CD14-positive monocyte (primary cell): ENCODE data around the gene SUPT6H. TPM values are rescaled to one million over a fixed set of nuclear protein-coding genes. Genes with fewer than 3 reads are reported as not detected.

Source experiments
- DNase-seq, 3 donors: peaks; one replicate each; pipeline ENCODE4 v3.0.0-alpha.2; 2011 to 2022
- H2AFZ ChIP-seq: 2 replicates; pipeline ENCODE4 v1.6.0; 2012; ENCODE audit warnings: mild to moderate bottlenecking, low read depth, low read length, inconsistent platforms; ENCODE audit not compliant: insufficient read depth, poor library complexity, severe bottlenecking
- H3K27ac ChIP-seq, 2 donors: 1 replicate in 1 of 2; 2 replicates in 1 of 2; pipeline ENCODE4 v1.5.1; 2012 to 2013; ENCODE audit warnings: low read length in 2 of 2, control low read depth in 1 of 2, inconsistent platforms in 1 of 2, low read depth in 1 of 2, mild to moderate bottlenecking in 1 of 2
- H3K27me3 ChIP-seq, 2 donors: one replicate each; pipeline versions ENCODE4 v1.6.0 to v1.6.1; 2011 to 2013; ENCODE audit warnings: low read length in 2 of 2; ENCODE audit not compliant: control insufficient read depth in 2 of 2, insufficient read depth in 2 of 2
- H3K36me3 ChIP-seq, 2 donors: replicated peaks in 1 of 2; 1 replicate in 1 of 2; 2 replicates in 1 of 2; pipeline versions ENCODE4 v1.5.1 to v1.6.1; 2012 to 2013; ENCODE audit warnings: low read length in 2 of 2, control low read depth in 1 of 2, inconsistent platforms in 1 of 2, mild to moderate bottlenecking in 1 of 2; ENCODE audit not compliant: insufficient read depth in 2 of 2, control insufficient read depth in 1 of 2
- H3K4me1 ChIP-seq, 2 donors: 1 replicate in 1 of 2; 2 replicates in 1 of 2; pipeline versions ENCODE4 v1.5.1 to v1.6.1; 2012 to 2013; ENCODE audit warnings: low read length in 2 of 2, control low read depth in 1 of 2, inconsistent platforms in 1 of 2, mild to moderate bottlenecking in 1 of 2, moderate library complexity in 1 of 2; ENCODE audit not compliant: insufficient read depth in 2 of 2, control insufficient read depth in 1 of 2
- H3K4me2 ChIP-seq: replicated peaks from 2 replicates; pipeline ENCODE3; 2012; ENCODE audit warnings: low read length, moderate library complexity, mild to moderate bottlenecking; ENCODE audit not compliant: poor library complexity, severe bottlenecking; ENCODE audit errors: extremely low read depth
- H3K4me3 ChIP-seq, 3 experiments: fragments of 200-600 bp in 1 of 3; sonication (generic) in 1 of 3; replicated peaks in 1 of 3; 1 replicate in 2 of 3; 2 replicates in 1 of 3; pipeline ENCODE4 v1.5.1; 2011 to 2013; ENCODE audit warnings: low read length in 3 of 3, mild to moderate bottlenecking in 3 of 3, control low read depth in 2 of 3, low read depth in 2 of 3, inconsistent platforms in 1 of 3, moderate library complexity in 1 of 3
- H3K79me2 ChIP-seq: 2 replicates; pipeline ENCODE4 v1.6.0; 2012; ENCODE audit warnings: mild to moderate bottlenecking, control low read depth, inconsistent platforms, low read length, moderate library complexity; ENCODE audit not compliant: insufficient read depth
- H3K9ac ChIP-seq: 2 replicates; pipeline ENCODE4 v1.6.0; 2017; ENCODE audit warnings: low read length, mild to moderate bottlenecking; ENCODE audit not compliant: insufficient read depth, poor library complexity, severe bottlenecking
- H3K9me3 ChIP-seq, 2 donors: replicated peaks in 1 of 2; 1 replicate in 1 of 2; 2 replicates in 1 of 2; pipeline versions ENCODE4 v1.5.1 to v1.6.1; 2012 to 2013; ENCODE audit warnings: low read length in 2 of 2, control low read depth in 1 of 2; ENCODE audit not compliant: control insufficient read depth in 1 of 2, insufficient read depth in 1 of 2
- H4K20me1 ChIP-seq: 2 replicates; pipeline ENCODE4 v1.6.0; 2012; ENCODE audit warnings: mild to moderate bottlenecking, low read length, control low read depth, moderate library complexity; ENCODE audit not compliant: insufficient read depth
- H3K27ac Mint-ChIP-seq, 7 donors: one replicate each; pipeline ENCODE4 v1.8.0; 2020; ENCODE audit warnings: mild to moderate bottlenecking in 7 of 7, mixed read lengths in 7 of 7, moderate library complexity in 6 of 7, inconsistent platforms in 2 of 7
- H3K27me3 Mint-ChIP-seq, 3 donors: one replicate each; pipeline ENCODE4 v1.8.0; 2021 to 2022; ENCODE audit warnings: low read depth in 3 of 3, mild to moderate bottlenecking in 3 of 3, mixed read lengths in 3 of 3, moderate library complexity in 3 of 3, inconsistent platforms in 1 of 3
- H3K36me3 Mint-ChIP-seq, 2 donors: one replicate each; pipeline ENCODE4 v1.8.0; 2020; ENCODE audit warnings: mixed read lengths in 2 of 2, inconsistent platforms in 1 of 2, mild to moderate bottlenecking in 1 of 2
- H3K4me1 Mint-ChIP-seq: one replicate; pipeline ENCODE4 v1.8.0; 2020; ENCODE audit warnings: mild to moderate bottlenecking, mixed read lengths
- H3K4me3 Mint-ChIP-seq, 2 donors: one replicate each; pipeline ENCODE4 v1.8.0; 2020; ENCODE audit warnings: mild to moderate bottlenecking in 2 of 2, mixed read lengths in 2 of 2, moderate library complexity in 1 of 2
- H3K9me3 Mint-ChIP-seq, 7 donors: one replicate each; pipeline ENCODE4 v1.8.0; 2020 to 2022; ENCODE audit warnings: mixed read lengths in 7 of 7, mild to moderate bottlenecking in 6 of 7, moderate library complexity in 6 of 7, inconsistent platforms in 2 of 7
- WGBS: methylation state at CpG from one replicate; pipeline ENCODE4 v1.1.5; 2013; ENCODE audit warnings: missing lambda C conversion rate; ENCODE audit not compliant: insufficient coverage; 5-methylcytosine and 5-hydroxymethylcytosine counted together
- intact Hi-C, 2 donors: fragments of 100-400 bp; cut with micrococcal nuclease; formaldehyde crosslinking; loops; one replicate each; pipeline versions ENCODE4 v1.15.0 to v1.15.1; 2023
- polyA plus RNA-seq, 3 donors: library from polyadenylated mRNA; depleted of rRNA in 1 of 3; unstranded in 2 of 3; stranded (reverse) in 1 of 3; fragments of 300-500 nt in 2 of 3; fragments of >200 nt in 1 of 3; fragmentation: Illumina TruSeq in 2 of 3; gene quantifications; 1 replicate in 2 of 3; 2 replicates in 1 of 3; pipeline ENCODE4 v1.2.3, GENCODE V29; 2012 to 2021
- TF ChIP-seq, protein P1 (sequence below): fragments of 200-600 bp; IDR thresholded peaks from one replicate; pipeline ENCODE4 v1.8.0; 2022; ENCODE audit warnings: antibody characterized with exemption, mild to moderate bottlenecking

SUPT6H gene
- polyA plus RNA-seq, 3 donors = 3.8 to 33.9 (median 7.8) TPM

DNA sequence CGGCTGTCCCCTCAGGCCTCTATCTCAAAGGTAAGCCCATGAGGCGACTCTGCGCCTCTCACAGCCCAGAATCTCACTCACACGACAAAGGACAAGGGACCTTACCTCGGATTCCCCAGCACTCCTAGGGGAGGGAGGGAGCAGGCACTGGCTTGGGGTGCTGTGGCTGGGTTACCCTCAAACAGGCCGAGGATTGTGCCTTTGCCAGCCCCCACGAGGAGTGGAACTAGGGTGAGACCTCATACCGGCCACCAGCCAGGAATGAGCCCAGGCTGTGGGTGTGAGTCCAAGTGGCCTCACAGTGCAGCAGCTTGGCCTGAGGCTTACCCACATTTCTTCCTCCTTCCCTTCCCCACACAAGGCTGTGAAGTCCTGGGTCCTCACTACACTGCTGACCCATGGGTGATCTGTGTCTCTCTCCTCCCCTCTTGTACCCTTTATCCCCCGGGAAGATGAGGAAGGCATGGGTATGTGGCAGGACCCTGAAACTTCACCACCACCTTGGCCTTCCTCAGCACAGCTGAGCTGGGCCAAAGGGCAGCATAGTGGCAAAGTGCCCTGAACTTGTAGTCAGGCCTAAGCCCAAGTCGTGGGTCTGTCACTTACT lies 43.8 kb downstream of the SUPT6H start:
- peak overlapping the region in 4 of 7 donors; percentile 19 to 59 (median 39) for H3K27ac Mint-ChIP-seq
- intact Hi-C loops = no loop called here
- TF ChIP-seq, protein P1, sequence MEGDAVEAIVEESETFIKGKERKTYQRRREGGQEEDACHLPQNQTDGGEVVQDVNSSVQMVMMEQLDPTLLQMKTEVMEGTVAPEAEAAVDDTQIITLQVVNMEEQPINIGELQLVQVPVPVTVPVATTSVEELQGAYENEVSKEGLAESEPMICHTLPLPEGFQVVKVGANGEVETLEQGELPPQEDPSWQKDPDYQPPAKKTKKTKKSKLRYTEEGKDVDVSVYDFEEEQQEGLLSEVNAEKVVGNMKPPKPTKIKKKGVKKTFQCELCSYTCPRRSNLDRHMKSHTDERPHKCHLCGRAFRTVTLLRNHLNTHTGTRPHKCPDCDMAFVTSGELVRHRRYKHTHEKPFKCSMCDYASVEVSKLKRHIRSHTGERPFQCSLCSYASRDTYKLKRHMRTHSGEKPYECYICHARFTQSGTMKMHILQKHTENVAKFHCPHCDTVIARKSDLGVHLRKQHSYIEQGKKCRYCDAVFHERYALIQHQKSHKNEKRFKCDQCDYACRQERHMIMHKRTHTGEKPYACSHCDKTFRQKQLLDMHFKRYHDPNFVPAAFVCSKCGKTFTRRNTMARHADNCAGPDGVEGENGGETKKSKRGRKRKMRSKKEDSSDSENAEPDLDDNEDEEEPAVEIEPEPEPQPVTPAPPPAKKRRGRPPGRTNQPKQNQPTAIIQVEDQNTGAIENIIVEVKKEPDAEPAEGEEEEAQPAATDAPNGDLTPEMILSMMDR = no peak

DNA sequence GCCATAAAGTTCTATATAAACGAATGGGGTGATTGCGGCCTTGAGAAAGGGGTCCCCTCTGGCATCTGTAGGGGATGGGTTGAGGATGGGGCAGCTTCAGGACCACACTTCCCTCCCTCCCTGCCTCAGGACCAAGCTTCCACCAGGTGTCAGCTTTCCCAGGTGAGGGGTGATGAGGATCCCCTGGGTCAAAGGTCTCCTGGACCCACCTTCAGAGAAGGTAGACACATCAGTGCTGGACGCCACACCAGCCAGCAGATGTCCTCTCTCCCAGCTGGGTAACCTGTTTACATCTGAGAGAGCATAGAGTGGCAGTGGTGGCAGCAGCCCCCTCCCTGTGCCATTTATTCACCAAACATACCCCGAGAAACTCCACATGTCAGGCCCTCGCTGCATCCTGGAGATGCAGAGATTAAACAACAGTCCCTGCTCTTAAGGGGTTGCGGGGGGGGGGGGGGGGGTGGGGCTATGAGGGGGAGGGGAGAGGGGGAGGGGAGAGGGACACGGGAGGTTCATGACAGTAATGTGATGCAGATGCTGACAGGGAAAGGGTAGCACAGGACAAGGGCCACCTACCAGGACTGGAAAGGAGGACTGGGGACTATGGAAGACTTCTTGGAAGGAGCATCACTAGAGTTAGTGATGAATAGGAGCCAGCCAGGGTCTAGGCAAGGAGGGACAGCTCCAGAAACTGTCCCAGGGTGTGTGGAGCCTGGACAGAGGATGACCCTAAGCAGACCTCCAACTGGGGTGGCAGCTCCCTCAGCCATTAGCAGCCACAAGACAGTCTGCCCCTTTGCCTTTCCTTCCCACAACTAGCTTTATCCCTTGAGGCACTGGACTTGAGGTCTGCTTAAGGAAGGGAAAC lies 44.7 kb downstream of the SUPT6H start:
- H3K4me1 Mint-ChIP-seq = peaks cover 10% of the 10 kb centered on the region
- Histone ChIP-seq H3K36me3 (peaks cover 28 to 41% of the 10 kb centered on the region in 2 donors), H3K9ac (no peak overlapping the region), H3K4me3 (no peak overlapping the region), H2AFZ (no peak overlapping the region), H3K4me1 (peaks cover 7 to 8% of the 10 kb centered on the region in 2 donors), H3K9me3 (no peaks in the 10 kb centered on the region), H3K4me2 (no peak overlapping the region), H4K20me1 (peaks cover 7% of the 10 kb centered on the region), H3K27ac (no peak overlapping the region), H3K27me3 (no peaks in the 10 kb centered on the region), H3K79me2 (no peaks in the 10 kb centered on the region)
- H3K27ac Mint-ChIP-seq = peak overlapping the region in 2 of 7 donors; percentile 20 to 60
- intact Hi-C loops = no loop called here
- H3K4me3 Mint-ChIP-seq = no peak overlapping the region
- H3K27me3 Mint-ChIP-seq = peaks cover 0 to 6% (median 1%) of the 10 kb centered on the region in 3 donors
- no CpG with 5 or more reads among the region's 7 CpGs for WGBS
- no peaks in the 10 kb centered on the region for H3K9me3 Mint-ChIP-seq
- no peak for DNase-seq
- peaks cover 38 to 42% of the 10 kb centered on the region in 2 donors for H3K36me3 Mint-ChIP-seq
- TF ChIP-seq, protein P1 = no peak

More for the DNA sequence above, 43.8 kb downstream of the SUPT6H start:
- H4K20me1 ChIP-seq = peaks cover 7% of the 10 kb centered on the region
- H3K79me2 ChIP-seq = no peaks in the 10 kb centered on the region
- H3K4me2 ChIP-seq = no peak overlapping the region
- no peaks in the 10 kb centered on the region for H3K9me3 ChIP-seq
- peaks cover 37 to 49% of the 10 kb centered on the region in 2 donors for H3K36me3 ChIP-seq
- Mint-ChIP-seq H3K9me3 (no peaks in the 10 kb centered on the region), H3K27me3 (peaks cover 0 to 6% (median 2%) of the 10 kb centered on the region in 3 donors), H3K36me3 (peaks cover 47 to 51% of the 10 kb centered on the region in 2 donors), H3K4me3 (no peak overlapping the region), H3K4me1 (peaks cover 8% of the 10 kb centered on the region)
- no peak overlapping the region for H2AFZ ChIP-seq
- H3K4me3 ChIP-seq = no peak overlapping the region
- peaks cover 4% of the 10 kb centered on the region in 2 donors for H3K4me1 ChIP-seq
- 100% methylated on average over 1 of the region's 10 CpGs for WGBS
- no peak overlapping the region for H3K27ac ChIP-seq
- H3K9ac ChIP-seq = no peak overlapping the region
- no peak for DNase-seq
- H3K27me3 ChIP-seq = no peaks in the 10 kb centered on the region
